ENCODE measurements around the gene C1QTNF9.
"Not testable (repeated sequence)": the region's sequence is repeated elsewhere in the genome, so short reads cannot be mapped to it uniquely, and the experiment has no call there.

Gene C1QTNF9

DNA sequence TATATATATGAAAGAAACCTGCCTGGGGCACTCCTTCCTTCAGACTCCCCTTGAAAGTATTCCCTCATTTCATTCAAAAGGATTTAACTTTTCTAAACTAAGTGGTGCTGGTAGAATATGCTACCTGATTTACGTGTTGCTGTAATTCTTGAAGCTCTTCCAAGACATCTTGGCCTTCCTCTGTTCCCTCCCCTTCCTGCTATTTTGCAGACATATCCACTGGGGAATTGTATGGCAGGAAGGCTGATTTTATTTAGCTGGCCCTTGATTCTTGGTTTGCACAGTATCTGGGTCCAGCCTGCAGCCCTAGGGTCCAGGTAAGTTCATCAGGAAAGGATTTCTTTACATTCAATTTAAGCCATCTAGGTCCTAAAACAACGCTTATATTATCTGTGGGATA, at the start of gene C1QTNF9:
Gene C1QTNF9 (plus strand): TSS at position 281 of the 400 bp plus-strand sequence. CDS start 6,424 bp downstream, outside the sequence.
- in situ Hi-C loops (cut with HindIII; ENCODE audit: low pct_unique_long_range_greater_than_20kb, low sequenced_read_pairs); DNase-seq (ENCODE audit: low read depth in 1 of 2, low spot score in 1 of 2): not testable (repeated sequence)

GRCh38 chr13:24261566-24261965, 47.8 kb upstream of the C1QTNF9 start:
- no peak for DNase-seq (ENCODE audit: low read depth in 1 of 2, low spot score in 1 of 2)
- no peak for TF ChIP-seq JUND (IDR thresholded peaks at IDR 0.05; ENCODE audit: low read depth)
- in situ Hi-C loops (cut with HindIII; ENCODE audit: low pct_unique_long_range_greater_than_20kb, low sequenced_read_pairs): no loop called here

DNA sequence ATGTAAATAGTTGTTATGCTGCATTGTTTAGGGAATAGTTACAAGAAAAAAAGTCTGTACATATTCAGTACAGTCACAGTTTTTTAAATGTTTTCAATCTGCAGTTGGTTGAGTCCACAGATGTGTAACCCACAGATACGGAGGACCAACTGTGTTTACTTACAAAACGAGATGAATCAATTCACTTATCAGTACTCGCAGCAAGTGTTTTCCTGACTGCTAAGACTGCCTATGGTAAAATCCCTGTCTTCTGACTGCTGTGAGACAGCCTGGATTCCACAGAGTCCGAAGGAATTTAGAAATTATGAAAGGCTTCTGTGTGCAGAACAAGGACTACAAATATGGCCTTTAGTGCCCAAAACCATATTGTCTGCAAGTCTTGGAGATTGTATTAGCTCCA, 45.7 kb upstream of the C1QTNF9 start:
- no peak for DNase-seq (ENCODE audit: low read depth in 1 of 2, low spot score in 1 of 2)
- in situ Hi-C loops (cut with HindIII; ENCODE audit: low pct_unique_long_range_greater_than_20kb, low sequenced_read_pairs): no loop called here
- no peak for TF ChIP-seq JUND (IDR thresholded peaks at IDR 0.05; ENCODE audit: low read depth)

- in situ Hi-C loops (cut with HindIII; ENCODE audit: low pct_unique_long_range_greater_than_20kb, low sequenced_read_pairs): no loop called here
- DNase-seq (ENCODE audit: low read depth in 1 of 2, low spot score in 1 of 2): no peak
- TF ChIP-seq JUND (IDR thresholded peaks at IDR 0.05; ENCODE audit: low read depth): no peak
These were observed 44.4 kb upstream of the C1QTNF9 start for GRCh38 chr13:24264976-24265375.

DNA sequence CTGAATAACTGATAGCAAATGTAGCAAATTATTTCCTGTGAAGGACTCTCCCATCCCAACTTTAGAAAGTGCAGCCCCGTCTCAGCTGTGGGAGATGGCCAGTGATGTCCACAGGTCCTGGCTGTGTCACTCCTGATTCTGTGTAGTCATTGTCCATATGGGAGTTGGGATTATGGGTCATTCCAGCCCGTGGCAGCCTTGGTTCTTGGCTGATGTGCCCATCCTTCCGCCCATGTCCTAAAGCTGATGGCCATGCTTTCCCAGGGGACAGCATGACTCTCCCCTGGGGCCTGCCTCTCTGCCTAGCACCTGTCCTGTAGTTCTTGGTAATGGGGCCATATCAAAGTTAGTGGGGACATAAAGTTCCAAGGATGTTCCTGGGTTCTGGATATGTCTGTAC, 43.9 kb upstream of the C1QTNF9 start:
- no peak for DNase-seq (ENCODE audit: low read depth in 1 of 2, low spot score in 1 of 2)
- TF ChIP-seq JUND (IDR thresholded peaks at IDR 0.05; ENCODE audit: low read depth): no peak
- in situ Hi-C loops (cut with HindIII; ENCODE audit: low pct_unique_long_range_greater_than_20kb, low sequenced_read_pairs): no loop called here

DNA sequence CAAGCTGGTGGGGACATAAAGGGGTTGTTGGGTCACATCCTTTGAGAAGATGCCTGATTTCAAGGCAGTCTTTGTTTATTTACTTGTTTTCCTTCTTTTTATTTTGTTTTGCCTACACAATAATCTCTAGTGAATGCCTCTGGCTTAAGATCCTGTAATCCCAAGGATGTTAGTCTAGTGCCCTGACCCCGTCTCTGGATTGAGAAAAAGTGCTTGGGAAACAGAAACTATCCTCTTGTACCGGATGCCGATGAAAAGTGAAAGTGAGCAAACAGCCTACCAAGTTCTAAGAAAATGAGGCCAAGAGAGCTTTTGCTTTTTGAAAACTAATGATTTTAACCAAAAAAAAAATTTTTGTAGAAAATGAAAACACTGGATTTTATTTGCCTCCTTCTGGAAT, 42.1 kb upstream of the C1QTNF9 start:
- no peak for DNase-seq (ENCODE audit: low read depth in 1 of 2, low spot score in 1 of 2)
- TF ChIP-seq JUND (IDR thresholded peaks at IDR 0.05; ENCODE audit: low read depth): no peak
- in situ Hi-C loops (cut with HindIII; ENCODE audit: low pct_unique_long_range_greater_than_20kb, low sequenced_read_pairs): no loop called here

GRCh38 chr13:24267801-24268200, 41.6 kb upstream of the C1QTNF9 start:
- in situ Hi-C loops (cut with HindIII; ENCODE audit: low pct_unique_long_range_greater_than_20kb, low sequenced_read_pairs): no loop called here
- DNase-seq (ENCODE audit: low read depth in 1 of 2, low spot score in 1 of 2): no peak
- TF ChIP-seq JUND (IDR thresholded peaks at IDR 0.05; ENCODE audit: low read depth): no peak

- no peak for DNase-seq (ENCODE audit: low read depth in 1 of 2, low spot score in 1 of 2)
- in situ Hi-C loops (cut with HindIII; ENCODE audit: low pct_unique_long_range_greater_than_20kb, low sequenced_read_pairs): no loop called here
- no peak for TF ChIP-seq JUND (IDR thresholded peaks at IDR 0.05; ENCODE audit: low read depth)
These were observed 39.6 kb upstream of the C1QTNF9 start for GRCh38 chr13:24269821-24270220.

DNA sequence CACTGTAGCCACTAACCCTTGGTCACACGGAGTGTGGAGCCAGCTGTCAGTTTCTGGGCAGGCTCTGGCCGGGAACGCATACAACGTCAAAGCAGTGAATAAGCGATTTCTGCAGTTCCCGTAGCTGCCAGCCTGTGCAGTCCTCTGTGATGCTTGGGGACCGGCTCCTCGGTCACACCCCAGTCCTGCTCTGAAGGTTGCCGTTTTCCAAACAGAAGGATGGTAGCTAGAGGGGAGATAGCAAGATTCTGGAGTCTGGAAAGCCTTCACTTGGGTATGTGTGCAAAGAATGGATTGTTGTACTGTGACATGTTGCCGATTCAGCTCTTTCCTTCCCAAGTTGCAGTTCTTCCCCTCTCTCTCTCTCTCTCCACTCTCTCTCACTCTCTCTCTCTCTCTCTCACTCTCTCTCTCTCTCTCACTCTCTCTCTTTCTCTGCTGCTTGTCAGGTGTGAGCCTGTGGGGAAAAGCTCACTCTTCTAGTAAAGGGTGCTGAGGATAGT, 38.7 kb upstream of the C1QTNF9 start:
- no peak for TF ChIP-seq JUND (IDR thresholded peaks at IDR 0.05; ENCODE audit: low read depth)
- in situ Hi-C loops (cut with HindIII; ENCODE audit: low pct_unique_long_range_greater_than_20kb, low sequenced_read_pairs): no loop called here
- no peak for DNase-seq (ENCODE audit: low read depth in 1 of 2, low spot score in 1 of 2)

DNA sequence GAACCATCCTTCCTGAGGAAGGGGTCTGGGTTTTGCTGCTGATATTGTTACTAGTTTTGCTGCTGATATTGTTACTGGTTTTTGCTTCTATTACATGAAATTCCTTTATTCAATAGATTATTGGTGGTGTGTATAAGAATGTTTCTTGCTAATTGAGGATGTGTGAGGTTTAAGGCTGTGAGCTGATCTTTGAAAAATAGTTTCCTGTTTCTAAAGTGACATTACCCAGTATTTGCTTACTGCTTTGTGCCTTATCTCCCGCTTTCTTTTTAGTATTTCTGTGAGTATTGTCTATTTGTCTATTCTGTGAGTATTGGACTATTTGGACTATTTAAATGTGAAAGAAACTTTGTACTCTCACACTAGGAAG, 38.2 kb upstream of the C1QTNF9 start:
- in situ Hi-C loops (cut with HindIII; ENCODE audit: low pct_unique_long_range_greater_than_20kb, low sequenced_read_pairs): no loop called here
- TF ChIP-seq JUND (IDR thresholded peaks at IDR 0.05; ENCODE audit: low read depth): no peak
- DNase-seq (ENCODE audit: low read depth in 1 of 2, low spot score in 1 of 2): no peak

DNA sequence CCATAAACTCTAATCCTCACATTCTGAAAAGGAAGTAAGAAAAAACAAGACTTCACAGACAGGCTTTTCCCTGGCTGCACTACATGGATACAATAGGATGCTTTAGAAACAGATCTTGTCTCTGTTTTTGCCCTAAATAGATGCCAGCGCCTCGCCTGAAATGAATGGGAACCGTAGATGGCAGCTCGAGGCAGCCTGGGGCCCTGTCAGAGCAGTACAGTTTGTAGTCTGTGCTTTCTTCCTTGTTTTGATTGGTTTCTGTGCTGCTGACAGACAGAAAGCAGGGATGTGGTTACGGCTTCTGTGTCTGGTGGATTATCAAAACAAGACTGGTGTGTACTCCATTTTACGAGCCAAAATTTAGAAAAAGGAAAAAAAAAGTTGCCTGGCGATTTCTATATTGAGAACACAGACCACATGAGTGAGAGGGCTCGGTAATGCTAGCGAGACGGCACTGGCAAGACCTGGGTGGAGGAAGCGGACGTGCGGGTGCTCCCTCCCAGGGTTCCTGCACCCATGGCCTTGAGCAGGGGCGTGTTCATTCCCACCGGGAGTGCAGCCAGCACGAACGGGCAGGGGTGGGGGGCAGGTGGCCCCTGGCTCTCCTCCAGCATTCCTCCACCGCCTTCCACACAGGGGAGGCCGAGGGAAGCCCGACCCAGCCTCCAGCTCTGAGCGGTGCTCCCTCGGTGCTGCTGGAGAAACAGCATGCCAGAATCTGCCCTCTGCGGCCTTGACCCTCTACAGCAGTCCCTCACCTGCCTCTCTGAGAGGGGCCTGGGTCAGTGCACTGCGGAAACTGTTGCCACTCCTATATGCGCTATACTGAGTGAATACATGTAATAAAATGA, 37.6 kb upstream of the C1QTNF9 start:
- TF ChIP-seq JUND (IDR thresholded peaks at IDR 0.05; ENCODE audit: low read depth): no peak
- DNase-seq (ENCODE audit: low read depth in 1 of 2, low spot score in 1 of 2): no peak
- in situ Hi-C loops (cut with HindIII; ENCODE audit: low pct_unique_long_range_greater_than_20kb, low sequenced_read_pairs): no loop called here

- TF ChIP-seq JUND (IDR thresholded peaks at IDR 0.05; ENCODE audit: low read depth): no peak
- DNase-seq (ENCODE audit: low read depth in 1 of 2, low spot score in 1 of 2): no peak
- in situ Hi-C loops (cut with HindIII; ENCODE audit: low pct_unique_long_range_greater_than_20kb, low sequenced_read_pairs): no loop called here
These were observed 36.8 kb upstream of the C1QTNF9 start for GRCh38 chr13:24272452-24273161.

DNA sequence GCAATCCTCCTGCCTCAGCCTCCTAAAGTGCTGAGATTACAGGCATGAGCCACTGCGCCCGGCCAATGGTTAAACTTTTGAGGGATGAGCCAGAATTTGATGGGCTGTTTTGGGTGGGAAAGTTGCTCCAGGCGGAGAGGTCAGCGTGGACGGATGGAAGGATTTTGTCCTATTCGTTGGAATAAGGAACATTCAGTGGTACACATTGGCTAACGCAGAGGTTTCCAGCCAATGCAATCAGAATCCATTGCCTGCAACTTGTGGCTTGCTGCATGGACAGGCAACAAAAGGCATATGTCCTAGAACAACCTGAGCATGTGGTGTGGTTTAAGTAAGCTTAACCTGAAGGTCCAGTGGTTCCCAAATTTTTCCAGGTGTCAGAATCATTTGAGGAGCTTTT, 35.5 kb upstream of the C1QTNF9 start:
- DNase-seq (ENCODE audit: low read depth in 1 of 2, low spot score in 1 of 2): no peak
- in situ Hi-C loops (cut with HindIII; ENCODE audit: low pct_unique_long_range_greater_than_20kb, low sequenced_read_pairs): no loop called here
- TF ChIP-seq JUND (IDR thresholded peaks at IDR 0.05; ENCODE audit: low read depth): no peak

All from T47D (cell line).